Tibial artery (tissue), 4 donors: Measurements from ENCODE around the gene RIMBP2.

Source experiments
- DNase-seq, 2 donors: peaks; one replicate each; pipeline ENCODE4 v3.0.0-alpha.2; 2019
- H3K27ac ChIP-seq, 2 donors: fragments of 200-600 bp; sonication (generic) in 1 of 2; 1 replicate in 1 of 2; 2 replicates in 1 of 2; pipeline ENCODE4 v1.5.1; 2018 to 2019; ENCODE audit warnings: mild to moderate bottlenecking in 1 of 2
- H3K27me3 ChIP-seq, 2 donors: fragments of 200-600 bp; sonication (generic) in 1 of 2; one replicate each; pipeline versions ENCODE4 v1.5.1 to v1.6.0; 2016 to 2019
- H3K36me3 ChIP-seq, 3 donors: fragments of 200-600 bp; sonication (generic) in 2 of 3; one replicate each; pipeline ENCODE4 v1.5.1; 2016 to 2019; ENCODE audit warnings: mild to moderate bottlenecking in 2 of 3
- H3K4me1 ChIP-seq, 4 donors: fragments of 200-600 bp; sonication (generic) in 2 of 4; 1 replicate in 3 of 4; 2 replicates in 1 of 4; pipeline ENCODE4 v1.5.1; 2016 to 2019
- H3K4me3 ChIP-seq, 2 donors: fragments of 200-600 bp; sonication (generic) in 1 of 2; 1 replicate in 1 of 2; 2 replicates in 1 of 2; pipeline ENCODE4 v1.5.1; 2018 to 2019; ENCODE audit warnings: mild to moderate bottlenecking in 2 of 2
- H3K9me3 ChIP-seq, 3 donors: fragments of 200-600 bp; sonication (generic) in 1 of 3; one replicate each; pipeline ENCODE4 v1.5.1; 2016 to 2019
- CTCF ChIP-seq, 2 experiments: fragments of 200-600 bp in 1 of 2; fragments of 450-650 bp in 1 of 2; IDR thresholded peaks; one replicate each; pipeline ENCODE4 v1.5.1; 2017 to 2019; ENCODE audit warnings: antibody characterized with exemption in 2 of 2, mild to moderate bottlenecking in 1 of 2, moderate library complexity in 1 of 2
- intact Hi-C: fragments of 100-400 bp; cut with DNase I; formaldehyde crosslinking; loops from one replicate; pipeline ENCODE4 v1.15.0; 2023; ENCODE audit warnings: low total_unique reads

Gene RIMBP2

GRCh38 chr12:130371296-130371695 is 344.8 kb downstream of the RIMBP2 start:
- peaks cover 0 to 5% of the 10 kb centered on the region in 2 donors for H3K27me3 ChIP-seq
- H3K4me1 ChIP-seq, result no peaks in the 10 kb centered on the region
- TF ChIP-seq CTCF (IDR thresholded peaks at IDR 0.05), result no peak
- no peak overlapping the region for H3K27ac ChIP-seq
- DNase-seq, result no peak
- no peak overlapping the region for H3K4me3 ChIP-seq
- intact Hi-C loops, result no loop called here
- H3K9me3 ChIP-seq, result no peaks in the 10 kb centered on the region
- no peaks in the 10 kb centered on the region for H3K36me3 ChIP-seq

- H3K27ac ChIP-seq, result no peak overlapping the region
- intact Hi-C loops, result no loop called here
- H3K9me3 ChIP-seq, result no peaks in the 10 kb centered on the region
- H3K4me1 ChIP-seq, result no peaks in the 10 kb centered on the region
- peaks cover 0 to 5% of the 10 kb centered on the region in 2 donors for H3K27me3 ChIP-seq
- no peak overlapping the region for H3K4me3 ChIP-seq
- TF ChIP-seq CTCF (IDR thresholded peaks at IDR 0.05), result no peak
- no peak for DNase-seq
- no peaks in the 10 kb centered on the region for H3K36me3 ChIP-seq
Measured at GRCh38 chr12:130369816-130370215, 346.3 kb downstream of the RIMBP2 start.

- Histone ChIP-seq H3K4me1 (no peaks in the 10 kb centered on the region), H3K36me3 (no peaks in the 10 kb centered on the region), H3K4me3 (no peak overlapping the region), H3K27me3 (peaks cover 0 to 5% of the 10 kb centered on the region in 2 donors), H3K9me3 (no peaks in the 10 kb centered on the region), H3K27ac (no peak overlapping the region)
- intact Hi-C loops, result no loop called here
- DNase-seq, result no peak
- no peak for TF ChIP-seq CTCF (IDR thresholded peaks at IDR 0.05)
Measured at GRCh38 chr12:130367523-130367922, 348.6 kb downstream of the RIMBP2 start.

- no peak for TF ChIP-seq CTCF (IDR thresholded peaks at IDR 0.05)
Measured at GRCh38 chr12:130367003-130367402, 349.1 kb downstream of the RIMBP2 start.

GRCh38 chr12:130366159-130366558 is 349.9 kb downstream of the RIMBP2 start:
- Histone ChIP-seq H3K9me3 (no peaks in the 10 kb centered on the region), H3K4me1 (no peaks in the 10 kb centered on the region), H3K4me3 (no peak overlapping the region), H3K27ac (no peak overlapping the region), H3K36me3 (no peaks in the 10 kb centered on the region), H3K27me3 (peaks cover 0 to 5% of the 10 kb centered on the region in 2 donors)
- no peak for DNase-seq
- intact Hi-C loops, result no loop called here
- no peak for TF ChIP-seq CTCF (IDR thresholded peaks at IDR 0.05)

More at GRCh38 chr12:130367003-130367402, 349.1 kb downstream of the RIMBP2 start:
- H3K4me3 ChIP-seq, result no peak overlapping the region
- H3K27me3 ChIP-seq, result peaks cover 0 to 5% of the 10 kb centered on the region in 2 donors
- intact Hi-C loops, result no loop called here
- no peak overlapping the region for H3K27ac ChIP-seq
- H3K9me3 ChIP-seq, result no peaks in the 10 kb centered on the region
- H3K4me1 ChIP-seq, result no peaks in the 10 kb centered on the region
- DNase-seq, result no peak
- no peaks in the 10 kb centered on the region for H3K36me3 ChIP-seq

- Histone ChIP-seq H3K27me3 (peaks cover 0 to 5% of the 10 kb centered on the region in 2 donors), H3K4me3 (no peak overlapping the region), H3K27ac (no peak overlapping the region), H3K4me1 (no peaks in the 10 kb centered on the region), H3K9me3 (no peaks in the 10 kb centered on the region), H3K36me3 (no peaks in the 10 kb centered on the region)
- intact Hi-C loops, result no loop called here
- no peak for DNase-seq
- TF ChIP-seq CTCF (IDR thresholded peaks at IDR 0.05), result no peak
Measured at GRCh38 chr12:130364578-130364977, 351.5 kb downstream of the RIMBP2 start.
